Central memory CD8-positive, alpha-beta T cell (primary cell): ENCODE data around the gene CLEC20A.
A peak's percentile ranks its signal among the peaks of the same experiment; 100 is the strongest.

ENCODE experiments used
- ATAC-seq: fragments of 150-1000 bp; cut with Tn5 transposase; replicated peaks from 2 replicates; pipeline ENCODE4 v1.10.0; 2022; ENCODE audit warnings: mild to moderate bottlenecking, moderate FRiP score, moderate number of reproducible peaks; ENCODE audit not compliant: poor library complexity, severe bottlenecking; ENCODE audit errors: extremely low read depth
- DNase-seq, 2 donors: peaks; one replicate each; pipeline ENCODE4 v3.0.0; 2021; ENCODE audit warnings: low spot score in 2 of 2
- H3K27ac Mint-ChIP-seq: one replicate; pipeline ENCODE4 v1.8.0; 2022; ENCODE audit warnings: low read depth, mild to moderate bottlenecking, moderate library complexity, mixed read lengths
- H3K27me3 Mint-ChIP-seq: one replicate; pipeline ENCODE4 v1.8.0; 2022; ENCODE audit warnings: mixed read lengths
- H3K36me3 Mint-ChIP-seq: one replicate; pipeline ENCODE4 v1.8.0; 2022; ENCODE audit warnings: mild to moderate bottlenecking, moderate library complexity, mixed read lengths; ENCODE audit not compliant: insufficient read depth
- H3K4me1 Mint-ChIP-seq: one replicate; pipeline ENCODE4 v1.8.0; 2022; ENCODE audit warnings: mixed read lengths
- H3K4me3 Mint-ChIP-seq: one replicate; pipeline ENCODE4 v1.8.0; 2022; ENCODE audit warnings: mild to moderate bottlenecking, moderate library complexity, mixed read lengths
- H3K9me3 Mint-ChIP-seq: one replicate; pipeline ENCODE4 v1.8.0; 2022; ENCODE audit warnings: mixed read lengths

The CLEC20A gene

GRCh38 chr1:178502330-178502714 lies 5.6 kb upstream of the CLEC20A start:
- no peaks in the 10 kb centered on the region for H3K36me3 Mint-ChIP-seq
- H3K9me3 Mint-ChIP-seq: no peaks in the 10 kb centered on the region
- H3K27me3 Mint-ChIP-seq: peaks cover 34% of the 10 kb centered on the region
- H3K27ac Mint-ChIP-seq: no peak overlapping the region
- ATAC-seq: no peak
- H3K4me3 Mint-ChIP-seq: no peak overlapping the region
- H3K4me1 Mint-ChIP-seq: no peaks in the 10 kb centered on the region
- no peak for DNase-seq

DNA sequence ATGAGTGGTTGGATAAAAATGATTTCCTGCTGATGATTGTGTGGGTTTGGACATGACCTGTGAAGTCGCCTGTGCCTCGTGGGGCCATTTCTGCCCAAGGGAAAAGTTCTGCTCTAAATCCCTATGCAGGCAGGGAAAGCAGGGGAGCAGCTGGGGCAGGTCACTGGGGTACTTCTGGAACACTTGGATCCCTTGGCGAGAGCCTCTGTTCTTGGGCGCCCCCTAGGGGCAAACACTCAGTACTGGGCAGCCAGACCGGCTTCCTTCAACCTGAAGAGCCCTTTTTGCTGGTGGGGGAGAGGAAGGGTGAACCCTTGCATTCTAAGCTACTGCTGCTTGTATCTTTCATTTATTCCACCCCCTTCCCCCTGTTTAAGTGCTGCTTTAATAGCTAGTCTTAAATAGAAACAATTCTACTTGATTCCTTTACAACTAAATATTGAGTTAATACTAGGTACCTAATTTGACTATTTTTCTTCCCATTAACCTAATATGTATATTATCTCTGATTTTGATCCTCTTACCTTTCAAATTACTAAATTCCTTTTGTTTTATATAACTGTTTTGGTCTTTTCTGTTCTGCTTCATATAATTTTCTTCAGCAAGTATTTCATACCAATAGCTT lies 5.1 kb upstream of the CLEC20A start:
- Mint-ChIP-seq H3K27ac (no peak overlapping the region), H3K36me3 (no peaks in the 10 kb centered on the region), H3K9me3 (no peaks in the 10 kb centered on the region), H3K4me1 (no peaks in the 10 kb centered on the region), H3K27me3 (peaks cover 34% of the 10 kb centered on the region), H3K4me3 (no peak overlapping the region)
- DNase-seq: no peak
- ATAC-seq: peak; percentile 40

GRCh38 chr1:178500936-178501554 lies 4.3 kb upstream of the CLEC20A start:
- no peaks in the 10 kb centered on the region for H3K4me1 Mint-ChIP-seq

GRCh38 chr1:178500091-178500770 lies 3.5 kb upstream of the CLEC20A start:
- Mint-ChIP-seq H3K9me3 (no peaks in the 10 kb centered on the region), H3K27ac (no peak overlapping the region), H3K27me3 (peaks cover 34% of the 10 kb centered on the region), H3K36me3 (no peaks in the 10 kb centered on the region), H3K4me3 (no peak overlapping the region), H3K4me1 (no peaks in the 10 kb centered on the region)
- ATAC-seq: no peak
- no peak for DNase-seq

More at GRCh38 chr1:178500936-178501554, 4.3 kb upstream of the CLEC20A start:
- no peak for ATAC-seq
- Mint-ChIP-seq H3K9me3 (no peaks in the 10 kb centered on the region), H3K4me3 (no peak overlapping the region), H3K27me3 (peaks cover 34% of the 10 kb centered on the region), H3K36me3 (no peaks in the 10 kb centered on the region), H3K27ac (no peak overlapping the region)
- no peak for DNase-seq

DNA sequence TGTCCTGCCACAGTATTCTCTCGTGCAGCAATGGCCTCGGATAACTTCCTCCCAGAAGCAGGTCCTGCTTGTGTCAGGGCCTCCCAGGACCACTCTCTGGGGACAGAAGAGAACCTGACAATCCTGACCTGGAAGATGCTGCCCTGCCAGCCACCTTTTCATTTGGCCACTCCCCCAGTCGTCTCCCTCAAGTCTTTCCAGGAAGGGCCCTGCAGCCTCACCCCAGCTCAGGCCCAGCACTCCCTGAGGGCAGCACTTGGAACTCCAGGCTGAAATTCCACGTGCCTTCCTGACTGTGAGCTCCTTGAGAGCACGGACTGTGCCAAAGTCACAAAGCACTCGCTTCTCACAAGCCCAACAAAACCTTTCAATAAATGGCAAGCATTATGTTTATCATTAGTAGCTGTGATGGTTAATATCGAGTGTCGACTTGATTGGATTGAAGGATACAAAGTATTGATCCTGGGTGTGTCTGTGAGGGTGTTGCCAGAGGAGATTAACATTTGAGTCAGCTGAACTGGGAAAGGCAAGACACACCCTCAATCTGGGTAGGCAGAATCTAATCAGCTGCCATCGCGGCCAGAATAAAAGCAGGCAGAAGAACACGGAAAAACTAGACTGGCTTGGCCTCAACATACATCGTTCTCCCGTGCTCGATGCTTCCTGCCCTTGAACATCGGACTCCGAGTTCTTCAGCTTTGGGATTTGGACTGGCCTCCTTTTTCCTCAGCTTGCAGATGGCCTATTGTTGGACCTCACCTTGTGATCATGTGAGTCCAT lies 2.3 kb upstream of the CLEC20A start:
- no peak overlapping the region for H3K27ac Mint-ChIP-seq
- ATAC-seq (no peak), DNase-seq (no peak)
- H3K27me3 Mint-ChIP-seq: peaks cover 28% of the 10 kb centered on the region
- H3K4me3 Mint-ChIP-seq: no peak overlapping the region
- H3K4me1 Mint-ChIP-seq: no peaks in the 10 kb centered on the region
- H3K9me3 Mint-ChIP-seq: no peaks in the 10 kb centered on the region
- H3K36me3 Mint-ChIP-seq: no peaks in the 10 kb centered on the region

- ATAC-seq (no peak), DNase-seq (no peak)
- Mint-ChIP-seq H3K4me3 (no peak overlapping the region), H3K36me3 (no peaks in the 10 kb centered on the region), H3K9me3 (no peaks in the 10 kb centered on the region), H3K4me1 (no peaks in the 10 kb centered on the region), H3K27ac (no peak overlapping the region), H3K27me3 (peaks cover 17% of the 10 kb centered on the region)
These were observed 1.2 kb upstream of the CLEC20A start for GRCh38 chr1:178497903-178498478.

- peaks cover 2% of the 10 kb centered on the region for H3K27me3 Mint-ChIP-seq
- H3K9me3 Mint-ChIP-seq: no peaks in the 10 kb centered on the region
- H3K36me3 Mint-ChIP-seq: no peaks in the 10 kb centered on the region
- no peak overlapping the region for H3K27ac Mint-ChIP-seq
- H3K4me3 Mint-ChIP-seq: no peak overlapping the region
- ATAC-seq (no peak), DNase-seq (no peak)
- H3K4me1 Mint-ChIP-seq: no peaks in the 10 kb centered on the region
These were observed 889 bp downstream of the CLEC20A start for GRCh38 chr1:178495741-178496409.

DNA sequence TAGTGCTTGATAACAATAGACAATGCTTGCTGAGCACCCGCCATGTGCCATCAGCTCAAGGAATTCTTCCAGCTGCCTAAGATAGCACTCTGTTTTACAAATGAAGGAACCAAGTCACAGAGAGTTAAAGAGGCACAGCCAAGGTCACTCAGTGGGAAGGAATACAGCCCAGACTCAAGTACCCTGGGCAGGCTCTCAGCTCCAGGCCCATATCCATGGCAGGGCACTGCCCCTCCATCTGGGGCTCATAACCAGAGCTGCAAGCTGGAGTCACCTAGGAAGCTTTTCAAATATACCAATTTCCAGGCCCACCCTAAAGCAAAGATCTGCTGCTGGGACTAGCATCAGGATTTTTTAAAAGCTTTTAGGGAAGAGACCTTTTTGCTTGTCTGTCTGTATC lies 1.6 kb downstream of the CLEC20A start:
- DNase-seq (no peak), ATAC-seq (no peak)
- H3K4me3 Mint-ChIP-seq: no peak overlapping the region
- no peak overlapping the region for H3K27ac Mint-ChIP-seq
- no peaks in the 10 kb centered on the region for H3K36me3 Mint-ChIP-seq
- peaks cover 9% of the 10 kb centered on the region for H3K27me3 Mint-ChIP-seq
- no peaks in the 10 kb centered on the region for H3K9me3 Mint-ChIP-seq
- H3K4me1 Mint-ChIP-seq: no peaks in the 10 kb centered on the region

DNA sequence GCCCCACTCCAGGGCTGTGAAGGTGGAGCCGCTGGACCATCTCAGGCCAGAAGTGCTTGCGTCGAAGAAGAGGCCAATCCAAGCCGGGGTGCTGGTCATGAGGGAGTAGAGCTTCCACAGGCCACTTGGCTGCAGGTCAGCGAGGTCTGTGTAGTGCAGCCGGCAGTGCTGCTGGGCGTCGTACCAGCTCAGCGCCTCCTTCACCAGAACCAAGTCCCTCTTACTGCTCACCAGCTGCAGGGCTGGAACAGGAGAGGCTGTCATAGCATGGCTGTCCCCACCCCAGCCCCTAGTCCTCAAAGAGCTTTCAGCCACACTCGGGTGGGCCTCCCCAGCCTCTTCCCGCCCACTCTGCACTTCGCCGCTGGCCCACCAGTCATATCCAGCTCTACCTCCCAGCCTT lies 2.2 kb downstream of the CLEC20A start:
- Mint-ChIP-seq H3K36me3 (no peaks in the 10 kb centered on the region), H3K27me3 (peaks cover 15% of the 10 kb centered on the region), H3K4me3 (no peak overlapping the region), H3K4me1 (no peaks in the 10 kb centered on the region), H3K27ac (no peak overlapping the region), H3K9me3 (no peaks in the 10 kb centered on the region)
- no peak for DNase-seq
- no peak for ATAC-seq

- no peak for ATAC-seq
- no peaks in the 10 kb centered on the region for H3K4me1 Mint-ChIP-seq
These were observed 3.4 kb downstream of the CLEC20A start for GRCh38 chr1:178493301-178493741.

GRCh38 chr1:178492341-178492740 lies 4.4 kb downstream of the CLEC20A start:
- Mint-ChIP-seq H3K27ac (no peak overlapping the region), H3K27me3 (peaks cover 34% of the 10 kb centered on the region), H3K36me3 (no peaks in the 10 kb centered on the region), H3K4me3 (no peak overlapping the region), H3K9me3 (no peaks in the 10 kb centered on the region), H3K4me1 (no peaks in the 10 kb centered on the region)
- DNase-seq (no peak), ATAC-seq (no peak)

More at GRCh38 chr1:178493301-178493741, 3.4 kb downstream of the CLEC20A start:
- Mint-ChIP-seq H3K27ac (no peak overlapping the region), H3K36me3 (no peaks in the 10 kb centered on the region), H3K9me3 (no peaks in the 10 kb centered on the region), H3K4me3 (no peak overlapping the region), H3K27me3 (peaks cover 24% of the 10 kb centered on the region)
- DNase-seq: no peak

GRCh38 chr1:178491721-178492120 lies 5.0 kb downstream of the CLEC20A start:
- no peaks in the 10 kb centered on the region for H3K4me1 Mint-ChIP-seq
- no peaks in the 10 kb centered on the region for H3K36me3 Mint-ChIP-seq
- no peak overlapping the region for H3K4me3 Mint-ChIP-seq
- H3K9me3 Mint-ChIP-seq: no peaks in the 10 kb centered on the region
- H3K27me3 Mint-ChIP-seq: peaks cover 38% of the 10 kb centered on the region
- no peak overlapping the region for H3K27ac Mint-ChIP-seq
- DNase-seq (no peak), ATAC-seq (no peak)
